A673 (cell line): ENCODE measurements around the gene PTGFRN.
"Not testable (repeated sequence)": the region's sequence is repeated elsewhere in the genome, so short reads cannot be mapped to it uniquely, and the experiment has no call there.

Experiments used
- EZH2 ChIP-seq: fragments of 200-600 bp; sonication (generic); IDR thresholded peaks from 2 replicates; pipeline ENCODE4 v1.6.1; 2017; ENCODE audit warnings: borderline replicate concordance, low read depth, mild to moderate bottlenecking, mixed read lengths, antibody characterized with exemption, low read length; ENCODE audit not compliant: poor library complexity, severe bottlenecking
- TF ChIP-seq, protein P1 (sequence below): fragments of 300-800, 200-600 bp; sonication (generic); conservative IDR thresholded peaks from 2 replicates; pipeline ENCODE4 v1.5.1; 2017; ENCODE audit warnings: low read depth, mild to moderate bottlenecking, antibody characterized with exemption, low read length, moderate library complexity, mixed read lengths

DNA sequence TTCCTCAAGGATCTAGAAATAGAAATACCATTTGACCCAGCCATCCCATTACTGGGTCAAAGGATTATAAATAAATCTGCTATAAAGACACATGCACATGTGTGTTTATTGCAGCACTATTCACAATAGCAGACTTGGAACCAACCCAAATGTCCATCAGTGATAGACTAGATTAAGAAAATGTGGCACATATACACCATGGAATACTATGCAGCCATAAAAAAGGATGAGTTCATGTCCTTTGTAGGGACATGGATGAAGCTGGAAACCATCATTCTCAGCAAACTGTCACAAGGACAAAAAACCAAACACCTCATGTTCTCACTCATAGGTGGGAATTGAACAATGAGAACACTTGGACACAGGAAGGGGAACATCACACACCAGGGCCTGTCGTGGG, 70.6 kb downstream of the PTGFRN start:
- TF ChIP-seq, protein P1, sequence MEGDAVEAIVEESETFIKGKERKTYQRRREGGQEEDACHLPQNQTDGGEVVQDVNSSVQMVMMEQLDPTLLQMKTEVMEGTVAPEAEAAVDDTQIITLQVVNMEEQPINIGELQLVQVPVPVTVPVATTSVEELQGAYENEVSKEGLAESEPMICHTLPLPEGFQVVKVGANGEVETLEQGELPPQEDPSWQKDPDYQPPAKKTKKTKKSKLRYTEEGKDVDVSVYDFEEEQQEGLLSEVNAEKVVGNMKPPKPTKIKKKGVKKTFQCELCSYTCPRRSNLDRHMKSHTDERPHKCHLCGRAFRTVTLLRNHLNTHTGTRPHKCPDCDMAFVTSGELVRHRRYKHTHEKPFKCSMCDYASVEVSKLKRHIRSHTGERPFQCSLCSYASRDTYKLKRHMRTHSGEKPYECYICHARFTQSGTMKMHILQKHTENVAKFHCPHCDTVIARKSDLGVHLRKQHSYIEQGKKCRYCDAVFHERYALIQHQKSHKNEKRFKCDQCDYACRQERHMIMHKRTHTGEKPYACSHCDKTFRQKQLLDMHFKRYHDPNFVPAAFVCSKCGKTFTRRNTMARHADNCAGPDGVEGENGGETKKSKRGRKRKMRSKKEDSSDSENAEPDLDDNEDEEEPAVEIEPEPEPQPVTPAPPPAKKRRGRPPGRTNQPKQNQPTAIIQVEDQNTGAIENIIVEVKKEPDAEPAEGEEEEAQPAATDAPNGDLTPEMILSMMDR = not testable (repeated sequence)
- TF ChIP-seq EZH2 = not testable (repeated sequence)
